ENCODE results near the gene XRN1.

XRN1 gene, protein sequence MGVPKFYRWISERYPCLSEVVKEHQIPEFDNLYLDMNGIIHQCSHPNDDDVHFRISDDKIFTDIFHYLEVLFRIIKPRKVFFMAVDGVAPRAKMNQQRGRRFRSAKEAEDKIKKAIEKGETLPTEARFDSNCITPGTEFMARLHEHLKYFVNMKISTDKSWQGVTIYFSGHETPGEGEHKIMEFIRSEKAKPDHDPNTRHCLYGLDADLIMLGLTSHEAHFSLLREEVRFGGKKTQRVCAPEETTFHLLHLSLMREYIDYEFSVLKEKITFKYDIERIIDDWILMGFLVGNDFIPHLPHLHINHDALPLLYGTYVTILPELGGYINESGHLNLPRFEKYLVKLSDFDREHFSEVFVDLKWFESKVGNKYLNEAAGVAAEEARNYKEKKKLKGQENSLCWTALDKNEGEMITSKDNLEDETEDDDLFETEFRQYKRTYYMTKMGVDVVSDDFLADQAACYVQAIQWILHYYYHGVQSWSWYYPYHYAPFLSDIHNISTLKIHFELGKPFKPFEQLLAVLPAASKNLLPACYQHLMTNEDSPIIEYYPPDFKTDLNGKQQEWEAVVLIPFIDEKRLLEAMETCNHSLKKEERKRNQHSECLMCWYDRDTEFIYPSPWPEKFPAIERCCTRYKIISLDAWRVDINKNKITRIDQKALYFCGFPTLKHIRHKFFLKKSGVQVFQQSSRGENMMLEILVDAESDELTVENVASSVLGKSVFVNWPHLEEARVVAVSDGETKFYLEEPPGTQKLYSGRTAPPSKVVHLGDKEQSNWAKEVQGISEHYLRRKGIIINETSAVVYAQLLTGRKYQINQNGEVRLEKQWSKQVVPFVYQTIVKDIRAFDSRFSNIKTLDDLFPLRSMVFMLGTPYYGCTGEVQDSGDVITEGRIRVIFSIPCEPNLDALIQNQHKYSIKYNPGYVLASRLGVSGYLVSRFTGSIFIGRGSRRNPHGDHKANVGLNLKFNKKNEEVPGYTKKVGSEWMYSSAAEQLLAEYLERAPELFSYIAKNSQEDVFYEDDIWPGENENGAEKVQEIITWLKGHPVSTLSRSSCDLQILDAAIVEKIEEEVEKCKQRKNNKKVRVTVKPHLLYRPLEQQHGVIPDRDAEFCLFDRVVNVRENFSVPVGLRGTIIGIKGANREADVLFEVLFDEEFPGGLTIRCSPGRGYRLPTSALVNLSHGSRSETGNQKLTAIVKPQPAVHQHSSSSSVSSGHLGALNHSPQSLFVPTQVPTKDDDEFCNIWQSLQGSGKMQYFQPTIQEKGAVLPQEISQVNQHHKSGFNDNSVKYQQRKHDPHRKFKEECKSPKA (N-terminal part only)

DNA sequence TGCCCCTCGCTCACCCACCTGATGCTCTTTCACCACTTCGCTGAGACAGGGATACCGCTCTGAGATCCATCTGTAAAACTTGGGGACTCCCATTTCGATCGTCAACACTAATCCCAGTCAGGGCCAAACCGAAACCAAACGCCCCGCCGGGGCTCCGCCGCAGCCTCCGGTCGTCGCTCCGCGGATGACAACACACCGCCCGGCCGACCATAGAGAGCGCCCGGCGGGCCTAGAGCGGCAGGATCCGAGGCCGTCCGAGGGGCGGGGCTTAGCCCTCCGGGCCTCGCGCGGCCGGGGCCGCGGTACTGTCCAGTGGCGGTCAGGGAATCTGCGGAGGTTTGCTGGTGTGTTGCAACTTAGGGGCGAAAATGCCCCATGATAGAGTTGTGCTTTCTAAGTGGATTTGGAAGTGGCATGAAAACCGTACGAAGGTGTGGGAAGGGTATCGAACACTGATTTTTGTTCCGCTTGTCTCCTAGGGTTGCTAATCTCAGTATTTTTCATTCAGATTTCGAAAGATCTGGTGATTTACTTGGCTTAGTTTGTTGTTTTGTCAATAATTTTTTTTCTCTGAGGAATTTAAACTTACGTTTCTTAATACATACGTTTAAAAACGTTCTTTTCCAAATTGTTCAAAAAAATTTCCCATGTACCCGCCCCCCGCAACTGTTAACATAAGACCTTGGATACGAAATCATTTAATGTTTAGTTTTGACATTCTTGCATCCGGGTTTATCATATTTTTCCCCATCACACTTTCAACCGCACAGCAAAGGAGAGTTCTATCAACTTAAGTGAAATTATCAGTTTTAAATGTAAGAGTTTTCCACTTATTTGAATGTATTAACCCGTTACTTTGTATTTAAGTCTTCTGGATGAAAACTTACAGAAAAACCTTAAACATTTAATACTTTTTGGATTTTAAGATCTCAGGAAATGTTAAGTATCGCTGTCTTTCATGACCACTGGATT is at the start of gene XRN1:
Gene XRN1 (minus strand): TSS at position 186 of the 972 bp plus-strand sequence. CDS start 93 bp downstream, at position 93.
- peak; percentile 93 for DNase-seq (ENCODE audit: low read depth)
- TF ChIP-seq, protein P1, sequence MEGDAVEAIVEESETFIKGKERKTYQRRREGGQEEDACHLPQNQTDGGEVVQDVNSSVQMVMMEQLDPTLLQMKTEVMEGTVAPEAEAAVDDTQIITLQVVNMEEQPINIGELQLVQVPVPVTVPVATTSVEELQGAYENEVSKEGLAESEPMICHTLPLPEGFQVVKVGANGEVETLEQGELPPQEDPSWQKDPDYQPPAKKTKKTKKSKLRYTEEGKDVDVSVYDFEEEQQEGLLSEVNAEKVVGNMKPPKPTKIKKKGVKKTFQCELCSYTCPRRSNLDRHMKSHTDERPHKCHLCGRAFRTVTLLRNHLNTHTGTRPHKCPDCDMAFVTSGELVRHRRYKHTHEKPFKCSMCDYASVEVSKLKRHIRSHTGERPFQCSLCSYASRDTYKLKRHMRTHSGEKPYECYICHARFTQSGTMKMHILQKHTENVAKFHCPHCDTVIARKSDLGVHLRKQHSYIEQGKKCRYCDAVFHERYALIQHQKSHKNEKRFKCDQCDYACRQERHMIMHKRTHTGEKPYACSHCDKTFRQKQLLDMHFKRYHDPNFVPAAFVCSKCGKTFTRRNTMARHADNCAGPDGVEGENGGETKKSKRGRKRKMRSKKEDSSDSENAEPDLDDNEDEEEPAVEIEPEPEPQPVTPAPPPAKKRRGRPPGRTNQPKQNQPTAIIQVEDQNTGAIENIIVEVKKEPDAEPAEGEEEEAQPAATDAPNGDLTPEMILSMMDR (IDR thresholded peaks at IDR 0.05; ENCODE audit: low read depth, low read length), result no peak
- TF ChIP-seq MYC (IDR thresholded peaks at IDR 0.05; ENCODE audit: low read depth, low read length) (peak; percentile 57), POLR2A (IDR thresholded peaks at IDR 0.05; ENCODE audit: extremely low read depth, insufficient read length) (peak; percentile 90)
- TF ChIP-seq, protein P2, sequence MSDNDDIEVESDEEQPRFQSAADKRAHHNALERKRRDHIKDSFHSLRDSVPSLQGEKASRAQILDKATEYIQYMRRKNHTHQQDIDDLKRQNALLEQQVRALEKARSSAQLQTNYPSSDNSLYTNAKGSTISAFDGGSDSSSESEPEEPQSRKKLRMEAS (IDR thresholded peaks at IDR 0.05; ENCODE audit: low read depth, low read length), result peak; percentile 62
- peak within 1 kb of the TSS; percentile 98 for H3K4me3 ChIP-seq (ENCODE audit: low read depth, low read length)

DNA sequence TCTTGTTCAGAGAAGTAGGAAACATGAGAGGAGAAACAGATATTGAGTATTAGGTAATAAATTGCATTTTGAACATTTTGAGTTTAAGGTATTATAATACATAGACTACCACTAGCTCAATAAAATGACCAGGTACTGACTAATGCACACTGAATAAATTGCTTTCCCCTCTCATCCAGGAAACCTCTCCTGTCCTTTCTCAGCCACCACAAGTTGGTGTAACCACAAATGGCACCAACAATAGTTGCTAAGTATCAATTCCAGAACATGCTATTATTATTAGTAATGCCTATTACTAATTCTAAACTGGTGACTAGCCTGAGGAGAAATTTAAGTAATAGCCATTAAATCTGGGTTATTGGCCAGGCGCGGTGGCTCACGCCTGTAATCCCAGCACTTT is 47.3 kb upstream of the XRN1 start:
- TF ChIP-seq, protein P1 (IDR thresholded peaks at IDR 0.05; ENCODE audit: low read depth, low read length), result no peak
- TF ChIP-seq POLR2A (IDR thresholded peaks at IDR 0.05; ENCODE audit: extremely low read depth, insufficient read length), result no peak
- TF ChIP-seq, protein P2 (IDR thresholded peaks at IDR 0.05; ENCODE audit: low read depth, low read length), result no peak
- TF ChIP-seq MYC (IDR thresholded peaks at IDR 0.05; ENCODE audit: low read depth, low read length), result no peak
- DNase-seq (ENCODE audit: low read depth), result no peak
- no peak overlapping the region for H3K4me3 ChIP-seq (ENCODE audit: low read depth, low read length)

DNA sequence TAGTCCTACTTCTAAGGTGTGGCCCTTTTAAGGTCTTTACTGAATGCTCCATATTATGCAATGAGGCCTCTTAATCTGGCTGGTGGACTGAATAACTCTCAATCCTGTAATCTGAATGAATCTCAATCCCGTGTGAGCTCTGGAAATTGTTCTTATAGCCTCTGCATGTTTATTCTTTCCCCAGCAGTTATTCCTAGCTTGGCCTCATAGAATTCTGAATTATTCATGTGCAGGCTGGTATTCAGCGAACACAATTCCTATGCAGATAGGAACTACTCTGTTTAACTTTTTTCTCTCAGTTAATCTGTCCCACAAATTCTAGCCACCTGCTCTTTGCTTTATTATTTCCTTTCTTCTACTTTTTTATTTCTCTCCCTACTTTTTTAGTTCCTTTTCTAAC is 44.3 kb upstream of the XRN1 start:
- TF ChIP-seq POLR2A (IDR thresholded peaks at IDR 0.05; ENCODE audit: extremely low read depth, insufficient read length) (no peak), MYC (IDR thresholded peaks at IDR 0.05; ENCODE audit: low read depth, low read length) (no peak)
- TF ChIP-seq, protein P1 (IDR thresholded peaks at IDR 0.05; ENCODE audit: low read depth, low read length), result no peak
- TF ChIP-seq, protein P2 (IDR thresholded peaks at IDR 0.05; ENCODE audit: low read depth, low read length), result no peak
- no peak for DNase-seq (ENCODE audit: low read depth)
- no peak overlapping the region for H3K4me3 ChIP-seq (ENCODE audit: low read depth, low read length)

DNA sequence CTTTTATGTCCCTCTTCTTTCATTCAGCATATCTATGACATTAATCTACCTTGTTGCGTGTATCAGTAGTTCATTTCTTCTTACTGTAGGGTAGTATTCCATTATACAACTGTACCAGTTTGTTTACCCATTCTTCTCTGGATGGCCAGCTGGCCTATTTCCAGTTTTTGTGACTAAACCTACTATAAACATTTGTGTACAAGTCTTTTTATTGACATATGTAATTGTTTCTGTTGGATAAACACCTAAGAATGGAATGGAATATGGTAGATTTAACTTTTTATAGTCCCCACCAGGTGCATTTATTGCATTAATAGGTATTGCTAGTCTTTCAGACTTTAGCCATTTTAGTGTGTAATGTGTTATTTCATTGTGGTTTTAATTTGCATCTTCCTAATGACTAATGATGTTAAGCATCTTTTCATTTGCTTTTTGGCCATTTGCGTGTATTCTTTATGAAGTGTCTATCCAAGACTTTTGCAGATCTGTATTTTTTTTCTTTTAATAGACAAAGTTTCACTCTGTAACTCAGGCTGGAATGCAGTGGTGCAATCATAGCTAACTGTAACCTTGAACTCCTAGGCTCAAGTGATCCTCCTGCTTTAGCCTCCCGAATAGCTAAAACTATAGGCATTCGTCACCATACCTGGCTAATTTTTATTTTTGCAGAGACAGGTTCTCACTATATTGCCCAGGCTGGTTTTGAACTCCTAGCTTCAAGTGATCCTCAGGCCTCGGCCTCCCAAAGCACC is 41.9 kb upstream of the XRN1 start:
- no peak for DNase-seq (ENCODE audit: low read depth)
- no peak for TF ChIP-seq POLR2A (IDR thresholded peaks at IDR 0.05; ENCODE audit: extremely low read depth, insufficient read length)
- TF ChIP-seq, protein P2 (IDR thresholded peaks at IDR 0.05; ENCODE audit: low read depth, low read length), result no peak
- no peak for TF ChIP-seq MYC (IDR thresholded peaks at IDR 0.05; ENCODE audit: low read depth, low read length)
- TF ChIP-seq, protein P1 (IDR thresholded peaks at IDR 0.05; ENCODE audit: low read depth, low read length), result no peak
- no peak overlapping the region for H3K4me3 ChIP-seq (ENCODE audit: low read depth, low read length)
